Vagina (tissue), 2 donors: ENCODE measurements around the gene PTGR2.

Source experiments
- POLR2A ChIP-seq, 2 donors: fragments of 450-650 bp; IDR thresholded peaks; one replicate each; pipeline ENCODE4 v1.6.1; 2017; ENCODE audit warnings: antibody characterized with exemption in 2 of 2, mild to moderate bottlenecking in 2 of 2, moderate library complexity in 2 of 2
- TF ChIP-seq, protein P1 (sequence below), 3 experiments: fragments of 450-650 bp in 2 of 3; fragments of 200-600 bp in 1 of 3; sonication (generic) in 1 of 3; IDR thresholded peaks; one replicate each; pipeline ENCODE4 v1.5.1; 2017 to 2019; ENCODE audit warnings: antibody characterized with exemption in 3 of 3, mild to moderate bottlenecking in 2 of 3, moderate library complexity in 2 of 3

GRCh38 chr14:73804636-73805035 is 47.0 kb upstream of the PTGR2 start:
- TF ChIP-seq, protein P1, sequence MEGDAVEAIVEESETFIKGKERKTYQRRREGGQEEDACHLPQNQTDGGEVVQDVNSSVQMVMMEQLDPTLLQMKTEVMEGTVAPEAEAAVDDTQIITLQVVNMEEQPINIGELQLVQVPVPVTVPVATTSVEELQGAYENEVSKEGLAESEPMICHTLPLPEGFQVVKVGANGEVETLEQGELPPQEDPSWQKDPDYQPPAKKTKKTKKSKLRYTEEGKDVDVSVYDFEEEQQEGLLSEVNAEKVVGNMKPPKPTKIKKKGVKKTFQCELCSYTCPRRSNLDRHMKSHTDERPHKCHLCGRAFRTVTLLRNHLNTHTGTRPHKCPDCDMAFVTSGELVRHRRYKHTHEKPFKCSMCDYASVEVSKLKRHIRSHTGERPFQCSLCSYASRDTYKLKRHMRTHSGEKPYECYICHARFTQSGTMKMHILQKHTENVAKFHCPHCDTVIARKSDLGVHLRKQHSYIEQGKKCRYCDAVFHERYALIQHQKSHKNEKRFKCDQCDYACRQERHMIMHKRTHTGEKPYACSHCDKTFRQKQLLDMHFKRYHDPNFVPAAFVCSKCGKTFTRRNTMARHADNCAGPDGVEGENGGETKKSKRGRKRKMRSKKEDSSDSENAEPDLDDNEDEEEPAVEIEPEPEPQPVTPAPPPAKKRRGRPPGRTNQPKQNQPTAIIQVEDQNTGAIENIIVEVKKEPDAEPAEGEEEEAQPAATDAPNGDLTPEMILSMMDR (IDR thresholded peaks at IDR 0.05): no peak
- no peak for TF ChIP-seq POLR2A (IDR thresholded peaks at IDR 0.05)
